ENCODE measurements around the gene RRM1.

GRCh38 chr11:4072668-4073285 is 21.8 kb upstream of the RRM1 start:
- no peak for TF ChIP-seq TAF1 (IDR thresholded peaks at IDR 0.05; ENCODE audit: borderline replicate concordance, insufficient read depth, low read length)
- no peak for TF ChIP-seq POLR2AphosphoS5 (IDR thresholded peaks at IDR 0.05; ENCODE audit: low read depth, low read length)

All from PFSK-1 (cell line).